Tibial artery (tissue), 4 donors: ENCODE results near the gene EML6.

Experiments used
- DNase-seq, 2 donors: peaks; one replicate each; pipeline ENCODE4 v3.0.0-alpha.2; 2019
- H3K27ac ChIP-seq, 2 donors: fragments of 200-600 bp; sonication (generic) in 1 of 2; 1 replicate in 1 of 2; 2 replicates in 1 of 2; pipeline ENCODE4 v1.5.1; 2018 to 2019; ENCODE audit warnings: mild to moderate bottlenecking in 1 of 2
- H3K27me3 ChIP-seq, 2 donors: fragments of 200-600 bp; sonication (generic) in 1 of 2; one replicate each; pipeline versions ENCODE4 v1.5.1 to v1.6.0; 2016 to 2019
- H3K36me3 ChIP-seq, 3 donors: fragments of 200-600 bp; sonication (generic) in 2 of 3; one replicate each; pipeline ENCODE4 v1.5.1; 2016 to 2019; ENCODE audit warnings: mild to moderate bottlenecking in 2 of 3
- H3K4me1 ChIP-seq, 4 donors: fragments of 200-600 bp; sonication (generic) in 2 of 4; 1 replicate in 3 of 4; 2 replicates in 1 of 4; pipeline ENCODE4 v1.5.1; 2016 to 2019
- H3K4me3 ChIP-seq, 2 donors: fragments of 200-600 bp; sonication (generic) in 1 of 2; 1 replicate in 1 of 2; 2 replicates in 1 of 2; pipeline ENCODE4 v1.5.1; 2018 to 2019; ENCODE audit warnings: mild to moderate bottlenecking in 2 of 2
- H3K9me3 ChIP-seq, 3 donors: fragments of 200-600 bp; sonication (generic) in 1 of 3; one replicate each; pipeline ENCODE4 v1.5.1; 2016 to 2019
- CTCF ChIP-seq, 2 experiments: fragments of 200-600 bp in 1 of 2; fragments of 450-650 bp in 1 of 2; IDR thresholded peaks; one replicate each; pipeline ENCODE4 v1.5.1; 2017 to 2019; ENCODE audit warnings: antibody characterized with exemption in 2 of 2, mild to moderate bottlenecking in 1 of 2, moderate library complexity in 1 of 2
- intact Hi-C: fragments of 100-400 bp; cut with DNase I; formaldehyde crosslinking; loops from one replicate; pipeline ENCODE4 v1.15.0; 2023; ENCODE audit warnings: low total_unique reads

EML6 gene

GRCh38 chr2:54895730-54896129 lies 172.3 kb downstream of the EML6 start:
- no peak for TF ChIP-seq CTCF (IDR thresholded peaks at IDR 0.05)
- Histone ChIP-seq H3K36me3 (no peaks in the 10 kb centered on the region), H3K4me1 (no peaks in the 10 kb centered on the region), H3K27ac (no peak overlapping the region), H3K27me3 (no peaks in the 10 kb centered on the region), H3K9me3 (peaks cover 0 to 7% (median 0%) of the 10 kb centered on the region in 3 donors), H3K4me3 (no peak overlapping the region)
- DNase-seq: no peak
- intact Hi-C loops: no loop called here

GRCh38 chr2:54897420-54898310 lies 174.2 kb downstream of the EML6 start:
- H3K27ac ChIP-seq: no peak overlapping the region
- intact Hi-C loops: no loop called here
- no peak for DNase-seq

GRCh38 chr2:54898456-54899226 lies 175.2 kb downstream of the EML6 start:
- no peak for TF ChIP-seq CTCF (IDR thresholded peaks at IDR 0.05)
- Histone ChIP-seq H3K4me1 (no peaks in the 10 kb centered on the region), H3K27me3 (no peaks in the 10 kb centered on the region), H3K27ac (no peak overlapping the region), H3K36me3 (no peaks in the 10 kb centered on the region), H3K9me3 (peaks cover 0 to 7% (median 0%) of the 10 kb centered on the region in 3 donors), H3K4me3 (no peak overlapping the region)
- DNase-seq: no peak
- intact Hi-C loops: no loop called here

More at GRCh38 chr2:54897420-54898310, 174.2 kb downstream of the EML6 start:
- no peak overlapping the region for H3K4me3 ChIP-seq
- H3K27me3 ChIP-seq: no peaks in the 10 kb centered on the region
- no peaks in the 10 kb centered on the region for H3K4me1 ChIP-seq
- TF ChIP-seq CTCF (IDR thresholded peaks at IDR 0.05): no peak
- H3K9me3 ChIP-seq: peaks cover 0 to 7% (median 0%) of the 10 kb centered on the region in 3 donors
- H3K36me3 ChIP-seq: no peaks in the 10 kb centered on the region

GRCh38 chr2:54899576-54900200 lies 176.2 kb downstream of the EML6 start:
- H3K27me3 ChIP-seq: no peaks in the 10 kb centered on the region
- no peak overlapping the region for H3K4me3 ChIP-seq
- no peak for DNase-seq
- no peaks in the 10 kb centered on the region for H3K4me1 ChIP-seq
- no peaks in the 10 kb centered on the region for H3K36me3 ChIP-seq
- intact Hi-C loops: loop anchor here (5.0 kb wide), 1 partner anchor 278 kb away; no protein-coding TSS in a partner anchor
- peak; percentile 45 to 56 for TF ChIP-seq CTCF (IDR thresholded peaks at IDR 0.05)
- H3K9me3 ChIP-seq: peaks cover 0 to 7% (median 0%) of the 10 kb centered on the region in 3 donors
- H3K27ac ChIP-seq: no peak overlapping the region

- no peak for DNase-seq
Observed at GRCh38 chr2:54901224-54901986, 177.9 kb downstream of the EML6 start.

More at GRCh38 chr2:54901224-54901986, 177.9 kb downstream of the EML6 start:
- H3K9me3 ChIP-seq: no peaks in the 10 kb centered on the region
- no peaks in the 10 kb centered on the region for H3K27me3 ChIP-seq
- TF ChIP-seq CTCF (IDR thresholded peaks at IDR 0.05): no peak
- H3K4me3 ChIP-seq: no peak overlapping the region
- intact Hi-C loops: loop anchor here (5.0 kb wide), 1 partner anchor 276 kb away; no protein-coding TSS in a partner anchor
- H3K27ac ChIP-seq: no peak overlapping the region
- no peaks in the 10 kb centered on the region for H3K4me1 ChIP-seq
- no peaks in the 10 kb centered on the region for H3K36me3 ChIP-seq
